Measurements from ENCODE around the gene BCL2L2.

Gene BCL2L2

DNA sequence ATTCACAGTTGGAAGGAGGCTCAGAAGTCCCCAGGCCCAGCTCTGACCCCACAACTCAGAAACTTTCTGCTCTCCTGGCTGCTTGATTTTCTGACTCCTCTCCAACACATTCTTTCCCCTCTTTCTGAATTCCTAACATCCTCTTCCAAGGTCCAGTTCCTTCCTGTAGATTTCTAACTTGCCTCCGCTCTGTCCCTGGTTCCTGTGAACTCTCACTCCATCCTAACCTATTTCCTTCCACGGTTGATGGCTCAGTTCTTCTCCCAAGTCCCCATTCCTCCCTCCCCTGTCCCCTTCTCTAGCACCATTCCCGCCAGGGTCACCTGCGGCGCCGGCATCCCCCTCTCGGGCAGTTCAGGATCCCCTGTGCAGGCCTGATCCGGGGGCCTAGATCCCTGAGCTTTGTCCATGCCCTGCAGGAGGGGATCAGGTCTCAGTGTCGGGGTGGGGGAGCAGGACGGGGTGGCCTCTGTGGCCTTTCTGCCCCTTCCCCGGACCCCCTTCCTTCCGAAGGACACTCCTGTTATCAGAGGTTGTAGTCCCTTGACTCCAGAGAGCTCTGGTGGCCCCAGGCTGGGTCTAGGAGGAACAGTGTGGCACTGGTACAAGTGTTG lies 52.0 kb downstream of the BCL2L2 start:
- Histone ChIP-seq H2AFZ (ENCODE audit: low read depth, low read length, severe bottlenecking) (no peak overlapping the region), H3K27me3 (ENCODE audit: low read length) (no peaks in the 10 kb centered on the region), H3K4me3 (ENCODE audit: insufficient read depth, low read length, poor library complexity, severe bottlenecking) (no peak overlapping the region), H3K9me3 (ENCODE audit: insufficient read depth, low read length) (no peaks in the 10 kb centered on the region), H3K36me3 (ENCODE audit: low read length) (no peaks in the 10 kb centered on the region), H3K9ac (ENCODE audit: low read length) (no peak overlapping the region), H3K4me2 (ENCODE audit: low read depth, low read length, poor library complexity, severe bottlenecking) (no peak overlapping the region), H3F3A (ENCODE audit: insufficient read depth) (no peaks in the 10 kb centered on the region), H4K20me1 (ENCODE audit: low read depth, low read length) (no peaks in the 10 kb centered on the region), H3K27ac (ENCODE audit: low read depth, low read length) (no peak overlapping the region), H3K9me2 (replicated peaks; ENCODE audit: insufficient read depth, low read length) (no peaks in the 10 kb centered on the region), H3K79me2 (ENCODE audit: insufficient read depth, low read length) (no peaks in the 10 kb centered on the region)
- TF ChIP-seq CTCF (IDR thresholded peaks at IDR 0.05; ENCODE audit: insufficient read depth, low read length, poor library complexity, severe bottlenecking) (no peak), EZH2phosphoT487 (conservative IDR thresholded peaks at IDR 0.05; ENCODE audit: low read length) (no peak)

GRCh38 chr14:23359167-23359626 lies 52.6 kb downstream of the BCL2L2 start:
- Histone ChIP-seq H3K79me2 (ENCODE audit: insufficient read depth, low read length) (no peaks in the 10 kb centered on the region), H3F3A (ENCODE audit: insufficient read depth) (no peaks in the 10 kb centered on the region), H3K27me3 (ENCODE audit: low read length) (no peaks in the 10 kb centered on the region), H3K9ac (ENCODE audit: low read length) (no peak overlapping the region), H3K9me2 (replicated peaks; ENCODE audit: insufficient read depth, low read length) (no peaks in the 10 kb centered on the region), H4K20me1 (ENCODE audit: low read depth, low read length) (no peaks in the 10 kb centered on the region), H3K36me3 (ENCODE audit: low read length) (no peaks in the 10 kb centered on the region), H3K4me2 (ENCODE audit: low read depth, low read length, poor library complexity, severe bottlenecking) (no peak overlapping the region), H2AFZ (ENCODE audit: low read depth, low read length, severe bottlenecking) (no peak overlapping the region), H3K9me3 (ENCODE audit: insufficient read depth, low read length) (no peaks in the 10 kb centered on the region), H3K4me3 (ENCODE audit: insufficient read depth, low read length, poor library complexity, severe bottlenecking) (no peak overlapping the region), H3K27ac (ENCODE audit: low read depth, low read length) (no peak overlapping the region)
- TF ChIP-seq CTCF (IDR thresholded peaks at IDR 0.05; ENCODE audit: insufficient read depth, low read length, poor library complexity, severe bottlenecking) (no peak), EZH2phosphoT487 (conservative IDR thresholded peaks at IDR 0.05; ENCODE audit: low read length) (no peak)

GRCh38 chr14:23359722-23360447 lies 53.3 kb downstream of the BCL2L2 start:
- Histone ChIP-seq H3K4me2 (ENCODE audit: low read depth, low read length, poor library complexity, severe bottlenecking) (no peak overlapping the region), H3K9me3 (ENCODE audit: insufficient read depth, low read length) (no peaks in the 10 kb centered on the region), H3K9ac (ENCODE audit: low read length) (no peak overlapping the region), H3F3A (ENCODE audit: insufficient read depth) (no peaks in the 10 kb centered on the region), H4K20me1 (ENCODE audit: low read depth, low read length) (no peaks in the 10 kb centered on the region), H2AFZ (ENCODE audit: low read depth, low read length, severe bottlenecking) (no peak overlapping the region), H3K4me3 (ENCODE audit: insufficient read depth, low read length, poor library complexity, severe bottlenecking) (no peak overlapping the region), H3K27ac (ENCODE audit: low read depth, low read length) (no peak overlapping the region), H3K36me3 (ENCODE audit: low read length) (no peaks in the 10 kb centered on the region), H3K79me2 (ENCODE audit: insufficient read depth, low read length) (no peaks in the 10 kb centered on the region), H3K9me2 (replicated peaks; ENCODE audit: insufficient read depth, low read length) (no peaks in the 10 kb centered on the region), H3K27me3 (ENCODE audit: low read length) (no peaks in the 10 kb centered on the region)
- TF ChIP-seq EZH2phosphoT487 (conservative IDR thresholded peaks at IDR 0.05; ENCODE audit: low read length) (no peak), CTCF (IDR thresholded peaks at IDR 0.05; ENCODE audit: insufficient read depth, low read length, poor library complexity, severe bottlenecking) (no peak)
